Measurements from ENCODE around the gene CDKL1.
A peak's percentile ranks its signal among the peaks of the same experiment; 100 is the strongest.

The CDKL1 gene

DNA sequence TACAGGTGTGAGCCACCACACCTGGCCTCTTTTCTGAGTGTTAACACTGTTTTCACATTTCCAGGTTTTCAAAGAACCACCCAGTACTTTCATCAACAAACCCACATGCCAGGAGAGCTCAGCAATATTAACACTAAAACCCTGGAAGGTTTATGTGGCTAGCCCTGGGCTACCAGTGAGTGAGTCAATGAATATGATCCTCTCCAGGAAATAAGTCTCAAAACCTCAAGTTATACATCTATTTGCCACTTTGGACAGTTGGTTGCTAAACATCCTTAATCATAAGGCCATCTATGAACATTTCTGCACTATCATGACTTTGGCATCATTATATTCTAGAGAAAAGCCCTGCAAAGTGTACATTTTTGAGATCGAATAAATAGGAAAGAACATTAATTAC, 6.3 kb upstream of the CDKL1 start:
- no peaks in the 10 kb centered on the region for H3K27me3 ChIP-seq (ENCODE audit: control insufficient read depth, insufficient read depth, low read length)
- H3K4me3 ChIP-seq (ENCODE audit: low read length): no peak overlapping the region
- H3K9me3 ChIP-seq (ENCODE audit: control insufficient read depth, low read length): no peaks in the 10 kb centered on the region
- H3K36me3 ChIP-seq (ENCODE audit: control insufficient read depth, insufficient read depth, low read length): no peaks in the 10 kb centered on the region
- H3K4me1 ChIP-seq (ENCODE audit: control insufficient read depth, insufficient read depth, low read length): peaks cover 3% of the 10 kb centered on the region
- no peak overlapping the region for H3K9ac ChIP-seq (ENCODE audit: low read length)

DNA sequence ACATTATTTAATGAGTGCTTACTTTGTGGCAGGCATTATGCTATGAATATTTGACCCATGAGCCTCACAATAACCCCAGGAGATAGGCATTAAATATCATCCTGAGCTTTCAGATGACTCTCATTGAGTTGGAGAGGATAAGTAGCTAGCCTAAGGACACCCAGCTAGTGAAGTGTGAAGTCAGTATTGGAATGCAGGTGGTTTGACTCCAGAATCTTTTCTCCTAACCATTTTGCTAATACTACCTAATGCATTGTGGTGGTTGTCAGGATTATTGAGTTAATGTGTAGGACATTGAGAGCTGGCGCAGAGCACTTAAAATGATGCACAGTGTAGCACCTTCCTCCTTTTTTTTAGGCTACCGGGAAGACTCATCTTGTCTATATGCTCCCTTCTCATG, 3.8 kb upstream of the CDKL1 start:
- Histone ChIP-seq H3K4me3 (ENCODE audit: low read length) (no peak overlapping the region), H3K9ac (ENCODE audit: low read length) (no peak overlapping the region), H3K9me3 (ENCODE audit: control insufficient read depth, low read length) (no peaks in the 10 kb centered on the region), H3K36me3 (ENCODE audit: control insufficient read depth, insufficient read depth, low read length) (no peaks in the 10 kb centered on the region), H3K4me1 (ENCODE audit: control insufficient read depth, insufficient read depth, low read length) (peaks cover 12% of the 10 kb centered on the region), H3K27me3 (ENCODE audit: control insufficient read depth, insufficient read depth, low read length) (no peaks in the 10 kb centered on the region)

DNA sequence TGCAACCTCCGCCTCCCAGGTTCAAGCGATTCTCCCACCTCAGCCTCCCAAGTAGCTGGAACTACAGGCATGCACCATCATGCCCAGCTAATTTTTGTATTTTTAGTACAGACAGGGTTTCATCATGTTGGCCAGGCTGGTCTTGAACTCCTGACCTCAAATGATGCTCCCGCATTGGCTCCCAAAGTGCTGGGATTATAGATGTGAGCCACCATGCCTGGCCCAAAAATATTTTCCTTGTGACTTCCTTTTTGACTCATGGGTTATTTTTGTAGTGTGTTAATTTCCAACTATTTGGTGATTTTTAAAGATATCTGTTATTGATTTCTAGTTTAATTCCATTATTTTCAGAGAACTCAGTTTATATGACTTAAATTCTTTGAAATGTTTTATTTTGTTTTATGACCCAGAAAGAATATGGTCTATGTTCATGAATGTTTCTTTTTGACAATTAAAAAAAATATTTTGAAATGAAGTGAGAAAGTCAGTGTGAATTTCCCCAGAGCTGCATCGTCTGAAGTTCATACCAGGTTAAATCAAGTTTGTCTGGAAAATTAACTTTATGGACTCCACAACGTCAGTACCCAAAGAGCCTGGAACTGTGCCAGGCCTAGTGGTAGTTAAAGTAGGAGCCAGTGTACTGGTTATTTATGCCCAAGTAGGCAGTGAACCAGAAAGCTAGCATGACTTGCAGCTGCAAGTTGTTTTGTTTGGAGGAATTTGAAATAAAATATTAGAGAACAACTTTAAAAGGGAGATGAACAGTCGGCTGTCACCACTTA, 2.8 kb upstream of the CDKL1 start:
- Histone ChIP-seq H3K4me3 (ENCODE audit: low read length) (no peak overlapping the region), H3K27me3 (ENCODE audit: control insufficient read depth, insufficient read depth, low read length) (no peaks in the 10 kb centered on the region), H3K9me3 (ENCODE audit: control insufficient read depth, low read length) (no peaks in the 10 kb centered on the region), H3K9ac (ENCODE audit: low read length) (no peak overlapping the region), H3K36me3 (ENCODE audit: control insufficient read depth, insufficient read depth, low read length) (no peaks in the 10 kb centered on the region), H3K4me1 (ENCODE audit: control insufficient read depth, insufficient read depth, low read length) (peaks cover 12% of the 10 kb centered on the region)

DNA sequence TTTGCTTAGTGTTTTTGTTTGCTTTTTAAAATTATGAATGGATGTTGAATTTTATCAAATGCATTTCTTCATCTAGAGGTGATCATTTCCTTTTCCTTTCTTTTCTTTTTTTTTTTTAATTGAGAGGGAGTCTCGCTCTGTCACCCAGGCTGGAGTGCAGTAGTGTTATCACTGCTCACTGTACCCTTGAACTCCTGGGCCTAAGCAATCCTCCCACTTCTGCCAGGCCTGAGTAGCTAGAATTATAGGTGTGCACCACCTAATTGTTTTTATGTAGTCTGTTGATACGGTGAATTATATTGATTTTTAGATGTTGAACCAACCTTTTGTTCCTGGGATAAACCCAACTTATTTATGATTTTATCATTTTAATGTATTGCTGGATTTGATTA, 1.5 kb upstream of the CDKL1 start:
- no peak overlapping the region for H3K9ac ChIP-seq (ENCODE audit: low read length)
- no peaks in the 10 kb centered on the region for H3K36me3 ChIP-seq (ENCODE audit: control insufficient read depth, insufficient read depth, low read length)
- no peaks in the 10 kb centered on the region for H3K9me3 ChIP-seq (ENCODE audit: control insufficient read depth, low read length)
- peaks cover 12% of the 10 kb centered on the region for H3K4me1 ChIP-seq (ENCODE audit: control insufficient read depth, insufficient read depth, low read length)
- H3K27me3 ChIP-seq (ENCODE audit: control insufficient read depth, insufficient read depth, low read length): no peaks in the 10 kb centered on the region
- H3K4me3 ChIP-seq (ENCODE audit: low read length): no peak overlapping the region

DNA sequence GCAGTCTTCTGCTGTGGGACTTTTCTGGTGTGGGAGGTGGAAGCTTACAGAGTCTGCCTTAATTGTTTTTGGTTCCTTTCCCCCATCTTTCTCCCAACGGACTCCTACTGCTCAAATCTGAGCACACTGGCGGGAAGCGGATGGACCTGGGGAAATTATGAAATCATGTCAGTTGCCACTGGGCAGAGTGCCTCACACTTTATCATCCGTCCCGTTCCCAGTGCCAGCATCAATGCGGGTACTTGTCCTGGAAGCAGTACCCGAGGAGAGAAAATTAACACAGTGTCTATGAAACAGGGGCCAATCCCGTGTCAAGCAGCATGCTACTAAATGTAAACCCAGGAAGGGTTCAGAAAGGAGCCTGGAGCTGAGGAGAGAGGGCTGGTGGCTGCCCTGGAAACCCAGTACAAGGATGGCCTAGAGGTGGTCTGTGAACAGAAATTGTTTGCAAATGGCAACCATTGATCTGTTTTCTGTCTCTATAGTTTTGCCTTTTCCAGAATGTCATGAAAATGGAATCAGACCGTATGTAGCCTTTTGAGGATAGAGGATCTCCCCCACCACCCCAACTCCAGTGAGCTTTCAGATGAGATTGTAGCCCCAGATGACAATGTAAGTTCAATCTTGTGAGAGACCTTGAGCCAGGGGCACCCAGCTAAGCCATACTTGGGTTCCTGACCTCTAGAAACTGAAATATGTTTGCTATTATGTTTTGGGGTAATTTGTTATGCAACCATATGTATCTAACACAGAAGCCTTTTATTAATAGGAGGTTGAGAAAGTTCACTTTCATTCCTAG, 908 bp upstream of the CDKL1 start:
- Histone ChIP-seq H3K4me3 (ENCODE audit: low read length) (peak overlapping the region; percentile 63), H3K4me1 (ENCODE audit: control insufficient read depth, insufficient read depth, low read length) (peaks cover 12% of the 10 kb centered on the region), H3K27me3 (ENCODE audit: control insufficient read depth, insufficient read depth, low read length) (no peaks in the 10 kb centered on the region), H3K9ac (ENCODE audit: low read length) (peak overlapping the region; percentile 65), H3K36me3 (ENCODE audit: control insufficient read depth, insufficient read depth, low read length) (no peaks in the 10 kb centered on the region), H3K9me3 (ENCODE audit: control insufficient read depth, low read length) (no peaks in the 10 kb centered on the region)

DNA sequence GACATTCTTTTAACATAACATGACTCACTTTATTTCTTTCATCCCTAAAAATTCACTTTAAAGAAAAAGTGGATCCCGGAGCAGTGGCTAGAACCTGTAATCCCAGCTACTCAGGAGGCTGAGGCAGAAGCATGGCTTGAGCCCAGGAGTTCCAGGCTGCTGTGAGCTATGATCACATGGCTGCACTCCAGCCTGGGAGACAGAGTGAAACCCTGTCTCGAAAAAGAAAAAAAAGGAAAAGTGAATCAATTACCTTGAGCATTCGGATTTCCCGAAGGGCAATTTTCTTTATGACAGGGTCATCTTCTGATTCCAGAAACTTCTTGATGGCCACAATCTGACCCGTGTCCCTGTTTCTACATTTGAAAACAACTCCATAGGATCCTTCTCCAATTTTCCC, 1.2 kb downstream of the CDKL1 start:
- Histone ChIP-seq H3K36me3 (ENCODE audit: control insufficient read depth, insufficient read depth, low read length) (no peaks in the 10 kb centered on the region), H3K4me3 (ENCODE audit: low read length) (peak overlapping the region; percentile 73), H3K4me1 (ENCODE audit: control insufficient read depth, insufficient read depth, low read length) (peaks cover 12% of the 10 kb centered on the region), H3K27me3 (ENCODE audit: control insufficient read depth, insufficient read depth, low read length) (no peaks in the 10 kb centered on the region), H3K9me3 (ENCODE audit: control insufficient read depth, low read length) (no peaks in the 10 kb centered on the region), H3K9ac (ENCODE audit: low read length) (no peak overlapping the region)

DNA sequence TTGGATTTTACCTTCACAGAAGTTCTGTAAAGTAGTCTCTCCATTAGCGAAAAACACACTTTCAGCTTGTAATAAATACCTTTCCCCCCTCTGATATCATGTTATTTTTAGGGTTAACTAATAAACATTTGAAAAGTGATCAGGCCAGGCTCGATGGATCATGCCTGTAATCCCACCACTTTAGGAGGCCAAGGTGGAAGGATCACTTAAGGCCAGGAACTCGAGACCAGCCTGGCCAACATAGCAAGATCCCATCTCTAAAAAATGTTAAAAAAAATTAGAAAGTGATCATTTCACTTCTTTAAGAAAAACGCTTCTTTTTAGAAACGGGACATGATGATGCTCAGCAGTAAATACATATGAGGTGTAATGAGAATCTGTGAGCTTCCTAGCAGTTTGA, 2.0 kb downstream of the CDKL1 start:
- Histone ChIP-seq H3K4me1 (ENCODE audit: control insufficient read depth, insufficient read depth, low read length) (peaks cover 17% of the 10 kb centered on the region), H3K4me3 (ENCODE audit: low read length) (no peak overlapping the region), H3K9me3 (ENCODE audit: control insufficient read depth, low read length) (no peaks in the 10 kb centered on the region)

DNA sequence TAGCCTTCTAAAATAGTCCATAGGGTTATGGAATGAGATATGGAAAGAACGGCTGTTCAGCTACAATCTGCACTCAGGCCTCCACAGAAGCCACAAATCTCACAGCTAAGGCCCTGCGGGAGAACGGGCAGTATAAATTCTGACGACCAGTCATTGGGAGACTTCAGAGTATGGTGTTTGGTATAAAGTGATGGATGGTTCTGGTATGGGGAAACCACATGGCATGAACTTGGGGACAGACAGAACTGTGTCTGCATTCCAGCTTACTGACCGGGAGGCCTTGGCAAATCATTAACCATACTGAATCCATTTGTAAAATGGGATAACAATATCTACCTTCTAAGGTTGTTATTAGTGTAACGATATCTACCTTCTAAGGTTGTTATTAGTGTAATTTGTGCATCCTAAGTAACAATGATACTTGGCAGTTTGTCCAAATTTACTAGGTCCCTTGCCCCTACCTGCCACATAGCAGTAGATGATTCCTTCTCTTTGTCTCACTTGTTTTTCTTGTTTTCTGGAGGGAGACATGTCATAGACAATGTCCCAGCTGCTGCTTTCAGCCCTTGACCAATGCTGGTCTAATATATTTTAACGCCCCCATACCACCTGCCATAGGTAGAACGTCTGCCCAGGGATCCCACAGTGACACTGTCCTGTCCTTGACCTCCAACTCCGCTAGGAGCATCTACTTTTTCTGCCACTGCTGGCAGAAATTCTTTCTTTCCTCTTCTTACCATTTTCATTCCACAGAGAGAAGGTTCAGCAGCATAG, 6.8 kb downstream of the CDKL1 start:
- Histone ChIP-seq H3K4me3 (ENCODE audit: low read length) (no peak overlapping the region), H3K27me3 (ENCODE audit: control insufficient read depth, insufficient read depth, low read length) (no peaks in the 10 kb centered on the region), H3K9me3 (ENCODE audit: control insufficient read depth, low read length) (no peaks in the 10 kb centered on the region), H3K9ac (ENCODE audit: low read length) (no peak overlapping the region), H3K4me1 (ENCODE audit: control insufficient read depth, insufficient read depth, low read length) (peaks cover 25% of the 10 kb centered on the region), H3K36me3 (ENCODE audit: control insufficient read depth, insufficient read depth, low read length) (no peaks in the 10 kb centered on the region)

More for the DNA sequence above, 2.0 kb downstream of the CDKL1 start:
- no peaks in the 10 kb centered on the region for H3K36me3 ChIP-seq (ENCODE audit: control insufficient read depth, insufficient read depth, low read length)
- no peak overlapping the region for H3K9ac ChIP-seq (ENCODE audit: low read length)
- no peaks in the 10 kb centered on the region for H3K27me3 ChIP-seq (ENCODE audit: control insufficient read depth, insufficient read depth, low read length)

DNA sequence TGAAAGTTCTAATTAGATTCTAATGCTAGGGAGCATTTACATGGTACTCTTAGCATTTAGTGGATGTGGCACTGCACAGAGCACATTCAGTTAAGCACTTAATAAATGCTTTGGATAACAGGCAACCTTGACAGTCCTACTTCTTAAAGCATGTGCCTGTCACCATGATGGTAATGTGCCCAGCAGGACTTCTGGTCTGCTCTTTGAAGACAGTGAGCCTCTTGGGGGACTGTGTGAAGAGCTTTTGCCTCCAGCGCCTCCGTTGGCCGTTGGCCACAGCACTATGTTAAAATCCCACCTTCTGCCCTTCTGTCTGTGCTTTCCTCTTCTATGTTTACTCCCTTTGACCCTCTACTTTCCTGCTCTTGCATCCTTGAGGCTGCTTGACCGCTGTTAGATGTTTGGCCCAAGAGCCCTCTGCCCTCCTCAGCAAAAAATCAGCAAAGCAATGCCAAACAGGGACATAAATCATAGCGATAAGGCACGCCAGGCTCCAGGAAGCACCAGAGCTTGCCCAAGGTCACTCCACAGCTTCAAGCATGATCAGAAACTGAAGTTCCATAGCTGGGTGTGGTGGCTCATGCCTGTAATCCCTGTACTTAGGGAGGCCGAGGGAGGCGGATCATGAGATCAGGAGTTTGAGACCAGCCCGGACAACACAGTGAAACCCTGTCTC, 8.3 kb downstream of the CDKL1 start:
- Histone ChIP-seq H3K27me3 (ENCODE audit: control insufficient read depth, insufficient read depth, low read length) (no peaks in the 10 kb centered on the region), H3K4me3 (ENCODE audit: low read length) (no peak overlapping the region), H3K36me3 (ENCODE audit: control insufficient read depth, insufficient read depth, low read length) (no peaks in the 10 kb centered on the region), H3K4me1 (ENCODE audit: control insufficient read depth, insufficient read depth, low read length) (peaks cover 32% of the 10 kb centered on the region), H3K9me3 (ENCODE audit: control insufficient read depth, low read length) (no peaks in the 10 kb centered on the region), H3K9ac (ENCODE audit: low read length) (peak overlapping the region; percentile 36)

DNA sequence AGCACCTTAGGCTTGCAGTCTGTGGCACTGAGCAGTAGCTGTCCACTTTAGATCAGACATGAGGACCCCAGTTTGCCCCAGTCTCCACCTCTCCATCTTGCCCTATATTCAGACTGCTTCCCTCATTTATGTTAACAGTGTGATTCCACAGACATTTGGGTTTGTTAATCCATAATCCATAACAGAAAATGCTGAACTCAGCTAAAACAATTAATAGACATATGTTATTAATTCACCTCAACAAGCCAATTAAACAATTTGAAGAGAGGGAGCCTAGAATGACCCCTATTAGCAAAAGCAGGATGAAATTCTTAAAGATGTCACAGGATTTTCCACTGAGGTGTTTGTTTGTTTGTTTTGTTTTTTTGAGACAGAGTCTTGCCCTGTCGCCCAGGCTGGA, 9.1 kb downstream of the CDKL1 start:
- Histone ChIP-seq H3K27me3 (ENCODE audit: control insufficient read depth, insufficient read depth, low read length) (no peaks in the 10 kb centered on the region), H3K4me1 (ENCODE audit: control insufficient read depth, insufficient read depth, low read length) (peaks cover 32% of the 10 kb centered on the region), H3K36me3 (ENCODE audit: control insufficient read depth, insufficient read depth, low read length) (no peaks in the 10 kb centered on the region), H3K4me3 (ENCODE audit: low read length) (no peak overlapping the region), H3K9ac (ENCODE audit: low read length) (no peak overlapping the region), H3K9me3 (ENCODE audit: control insufficient read depth, low read length) (no peaks in the 10 kb centered on the region)

DNA sequence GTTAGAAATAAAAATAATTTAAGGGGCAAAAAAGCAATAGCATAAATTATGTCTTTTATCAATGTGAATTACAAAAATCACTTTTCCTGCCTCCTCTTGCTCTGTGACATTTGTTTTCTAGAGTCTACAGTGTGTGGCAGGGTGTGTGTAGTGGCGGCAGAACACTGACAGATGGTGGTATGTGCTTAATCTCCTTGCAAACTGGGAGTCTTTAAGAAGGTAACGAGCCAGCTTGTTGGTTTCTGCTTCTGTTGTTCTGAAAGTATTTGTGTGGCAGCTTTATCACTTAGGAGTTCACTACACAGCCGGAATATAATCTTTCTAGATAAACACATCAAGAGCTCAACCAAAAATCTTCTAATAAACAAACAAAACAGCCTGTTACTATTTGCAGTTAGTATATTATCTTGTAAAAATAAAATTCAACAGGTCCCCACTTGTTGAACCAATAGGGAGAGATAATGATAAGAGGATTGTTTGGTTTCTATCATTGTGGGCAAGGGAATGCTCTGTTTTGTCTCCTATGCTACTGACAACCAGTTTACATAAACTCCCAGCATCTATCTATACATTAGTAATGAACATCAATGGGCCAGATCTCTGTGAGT, 13.0 kb downstream of the CDKL1 start:
- no peak overlapping the region for H3K4me3 ChIP-seq (ENCODE audit: low read length)
- no peaks in the 10 kb centered on the region for H3K9me3 ChIP-seq (ENCODE audit: control insufficient read depth, low read length)
- no peaks in the 10 kb centered on the region for H3K27me3 ChIP-seq (ENCODE audit: control insufficient read depth, insufficient read depth, low read length)
- H3K4me1 ChIP-seq (ENCODE audit: control insufficient read depth, insufficient read depth, low read length): peaks cover 19% of the 10 kb centered on the region
- H3K9ac ChIP-seq (ENCODE audit: low read length): no peak overlapping the region
- no peaks in the 10 kb centered on the region for H3K36me3 ChIP-seq (ENCODE audit: control insufficient read depth, insufficient read depth, low read length)
